ENCODE data around the gene TMSB10. TPM values are rescaled to one million over a fixed set of nuclear protein-coding genes. Genes with fewer than 3 reads are reported as not detected.

The TMSB10 gene
- total and polyA plus RNA-seq, 2 donors (not counting 1 experiment from before 2014, with no cell fraction given) = 885 to 5,410 TPM

DNA sequence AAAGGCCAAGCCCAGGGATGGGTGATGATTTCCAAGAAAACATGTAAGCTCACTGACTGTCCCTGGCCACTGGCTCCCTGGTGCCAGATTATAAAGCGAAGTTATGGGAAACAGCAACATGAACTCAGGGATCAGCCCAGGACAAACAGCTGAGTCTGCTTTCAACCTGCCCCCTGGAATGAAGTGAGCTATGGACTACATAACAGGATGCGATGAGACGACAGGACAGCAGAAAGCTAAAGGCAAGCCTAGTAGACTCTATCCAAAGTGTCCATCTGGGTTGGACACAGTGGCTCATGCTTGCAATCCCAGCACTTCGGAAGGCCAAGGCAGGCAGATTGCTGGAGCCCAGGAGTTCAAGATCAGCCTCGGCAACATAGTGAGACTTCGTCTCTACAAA, 48.9 kb downstream of the TMSB10 start:
- no peaks in the 10 kb centered on the region for H4K20me1 ChIP-seq (ENCODE audit: control insufficient read depth, insufficient read depth, low read length, poor library complexity, severe bottlenecking)
- Mint-ChIP-seq H3K9me3 (ENCODE audit: insufficient read depth) (no peaks in the 10 kb centered on the region), H3K27ac (no peak overlapping the region), H3K4me3 (no peak overlapping the region), H3K4me1 (peaks cover 12% of the 10 kb centered on the region), H3K27me3 (no peaks in the 10 kb centered on the region)
- H3K27ac ChIP-seq (ENCODE audit: low read length in 2 of 2) = no peak overlapping the region
- TF ChIP-seq EZH2 (IDR thresholded peaks at IDR 0.05; ENCODE audit: borderline replicate concordance, insufficient read depth, low read depth, low read length, poor library complexity, severe bottlenecking) = no peak
- peaks cover 0 to 3% of the 10 kb centered on the region in 2 donors for H3K4me1 ChIP-seq (ENCODE audit: control insufficient read depth in 2 of 2, insufficient read depth in 2 of 2, low read length in 2 of 2)
- no peaks in the 10 kb centered on the region for H3K9me3 ChIP-seq (ENCODE audit: control extremely low read depth in 1 of 3, control insufficient read depth in 2 of 3, insufficient read depth in 1 of 3, low read length in 2 of 3)
- ATAC-seq (ENCODE audit: low read depth) (no peak), DNase-seq (no peak)
- H2AFZ ChIP-seq (ENCODE audit: insufficient read depth, low read depth, low read length, poor library complexity, severe bottlenecking) = no peak overlapping the region
- no peaks in the 10 kb centered on the region for H3K79me2 ChIP-seq (ENCODE audit: control insufficient read depth, insufficient read depth, low read length)
- ChIA-PET CTCF (no interaction called here), POLR2A (interaction anchor here (1.0 kb wide), 1 partner anchor 48 kb away, joined by 3 read pairs; no protein-coding TSS in a partner anchor)
- intact Hi-C loops (cut with micrococcal nuclease) = no loop called here
- WGBS (ENCODE audit: insufficient coverage) = 99% methylated on average over 6 of the region's 6 CpGs
- no peak overlapping the region for H3K9ac ChIP-seq (ENCODE audit: low read length)
- H3K4me2 ChIP-seq (replicated peaks; ENCODE audit: low read depth, low read length, poor library complexity, severe bottlenecking) = no peak overlapping the region
- H3K4me3 ChIP-seq (ENCODE audit: control extremely low read depth in 1 of 5, extremely low read depth in 1 of 5, insufficient read depth in 1 of 5, low read depth in 2 of 5, low read length in 4 of 5) = no peak overlapping the region
- H3K27me3 ChIP-seq (replicated peaks in 1 of 4; ENCODE audit: control extremely low read depth in 1 of 4, control insufficient read depth in 3 of 4, insufficient read depth in 4 of 4, low read length in 3 of 4) = no peaks in the 10 kb centered on the region
- no peaks in the 10 kb centered on the region for H3K36me3 ChIP-seq (replicated peaks in 1 of 2; ENCODE audit: control extremely low read depth in 1 of 2, control insufficient read depth in 1 of 2, extremely low read depth in 1 of 2, insufficient read depth in 2 of 2, low read length in 1 of 2)

Other genes starting within 250 kb of the TMSB10 start
- gene TRABD2A, start 24.6 kb upstream of the TMSB10 start, total RNA-seq = 10.3 and 11.3 TPM in 2 replicates
- 10.1 and 17.7 TPM in 2 replicates for gene TRABD2A, start 24.6 kb upstream of the TMSB10 start, polyA plus RNA-seq
- gene KCMF1, start 65.5 kb downstream of the TMSB10 start, total RNA-seq = 73.1 and 81.5 TPM in 2 replicates
- gene KCMF1, start 65.5 kb downstream of the TMSB10 start, polyA plus RNA-seq = 43.7 and 58.3 TPM in 2 replicates
- 0.53 and 0.67 TPM in 2 replicates for gene TCF7L1, start 227.7 kb downstream of the TMSB10 start, total RNA-seq
- 0.46 and 0.81 TPM in 2 replicates for gene TCF7L1, start 227.7 kb downstream of the TMSB10 start, polyA plus RNA-seq

All from B cell (primary cell).